B cell (primary cell): ENCODE data around the gene CFAP20DC. TPM values are rescaled to one million over a fixed set of nuclear protein-coding genes. Genes with fewer than 3 reads are reported as not detected.

Experiments used
- ATAC-seq: fragments of 200-7000 bp; cut with Tn5 transposase; one replicate; pipeline ENCODE4 v1.10.0; 2021; ENCODE audit warnings: low read depth, mild to moderate bottlenecking, moderate number of reproducible peaks, moderate library complexity
- CTCF ChIA-PET: fragments of 350-600 bp; sonication (Branson Sonifier 250); formaldehyde crosslinking; loops from one replicate; lab custom pipeline; 2021; ENCODE audit warnings: antibody characterized with exemption, inconsistent platforms; lab: Charles Lee
- POLR2A ChIA-PET: fragments of 350-600 bp; sonication (Branson Sonifier 250); formaldehyde crosslinking; loops from one replicate; lab custom pipeline; 2021; ENCODE audit warnings: antibody characterized with exemption; lab: Charles Lee
- DNase-seq: peaks from one replicate; pipeline ENCODE4 v3.0.0; 2013
- H2AFZ ChIP-seq: 2 replicates; pipeline ENCODE4 v1.6.1; 2012; ENCODE audit warnings: mild to moderate bottlenecking, low read depth, low read length; ENCODE audit not compliant: insufficient read depth, poor library complexity, severe bottlenecking
- H3K27ac ChIP-seq, 2 donors: 1 replicate in 1 of 2; 2 replicates in 1 of 2; pipeline ENCODE4 v1.5.1; 2012 to 2013; ENCODE audit warnings: low read length in 2 of 2, mild to moderate bottlenecking in 2 of 2, moderate library complexity in 1 of 2
- H3K27me3 ChIP-seq, 4 experiments: fragments of 200-600 bp in 1 of 4; sonication (generic) in 1 of 4; replicated peaks in 1 of 4; 1 replicate in 2 of 4; 2 replicates in 2 of 4; pipeline versions ENCODE4 v1.6.1 to v1.7.0; 2013 to 2016; ENCODE audit warnings: low read length in 3 of 4, mild to moderate bottlenecking in 2 of 4, mixed read lengths in 1 of 4, moderate library complexity in 1 of 4; ENCODE audit not compliant: insufficient read depth in 4 of 4, control insufficient read depth in 3 of 4; ENCODE audit errors: control extremely low read depth in 1 of 4
- H3K36me3 ChIP-seq, 2 experiments: replicated peaks in 1 of 2; 1 replicate in 1 of 2; 2 replicates in 1 of 2; pipeline versions ENCODE4 v1.6.1 to v1.7.1; 2013; ENCODE audit warnings: low read length in 1 of 2; ENCODE audit not compliant: insufficient read depth in 2 of 2, control insufficient read depth in 1 of 2; ENCODE audit errors: control extremely low read depth in 1 of 2, extremely low read depth in 1 of 2
- H3K4me1 ChIP-seq, 2 donors: fragments of 200-600 bp in 1 of 2; sonication (generic) in 1 of 2; 1 replicate in 1 of 2; 2 replicates in 1 of 2; pipeline versions ENCODE4 v1.5.1 to v1.6.1; 2013 to 2017; ENCODE audit warnings: low read length in 2 of 2; ENCODE audit not compliant: control insufficient read depth in 2 of 2, insufficient read depth in 2 of 2
- H3K4me2 ChIP-seq: replicated peaks from 2 replicates; pipeline ENCODE3; 2012; ENCODE audit warnings: mild to moderate bottlenecking, low read depth, low read length; ENCODE audit not compliant: poor library complexity, severe bottlenecking
- H3K4me3 ChIP-seq, 5 experiments: fragments of 200-600 bp in 1 of 5; sonication (generic) in 1 of 5; 1 replicate in 3 of 5; 2 replicates in 2 of 5; pipeline versions ENCODE4 v1.5.1 to v1.7.0; 2011 to 2016; ENCODE audit warnings: low read length in 4 of 5, mild to moderate bottlenecking in 4 of 5, low read depth in 2 of 5, control low read depth in 1 of 5, moderate library complexity in 1 of 5; ENCODE audit not compliant: insufficient read depth in 1 of 5; ENCODE audit errors: control extremely low read depth in 1 of 5, extremely low read depth in 1 of 5
- H3K79me2 ChIP-seq: fragments of 200-600 bp; sonication (generic); one replicate; pipeline ENCODE4 v1.6.0; 2016; ENCODE audit warnings: low read length; ENCODE audit not compliant: control insufficient read depth, insufficient read depth
- H3K9ac ChIP-seq: fragments of 200-600 bp; sonication (generic); 2 replicates; pipeline ENCODE4 v1.6.1; 2017; ENCODE audit warnings: mild to moderate bottlenecking, low read length, moderate library complexity
- H3K9me3 ChIP-seq, 3 donors: one replicate each; pipeline versions ENCODE4 v1.6.1 to v1.7.1; 2013; ENCODE audit warnings: low read length in 2 of 3; ENCODE audit not compliant: control insufficient read depth in 2 of 3, insufficient read depth in 1 of 3; ENCODE audit errors: control extremely low read depth in 1 of 3
- H4K20me1 ChIP-seq: 2 replicates; pipeline ENCODE4 v1.6.0; 2012; ENCODE audit warnings: mild to moderate bottlenecking, low read length; ENCODE audit not compliant: insufficient read depth, control insufficient read depth, poor library complexity, severe bottlenecking
- H3K27ac Mint-ChIP-seq: one replicate; pipeline ENCODE4 v1.8.0; 2021; ENCODE audit warnings: mixed read lengths
- H3K27me3 Mint-ChIP-seq: one replicate; pipeline ENCODE4 v1.8.0; 2021; ENCODE audit warnings: mixed read lengths
- H3K4me1 Mint-ChIP-seq: one replicate; pipeline ENCODE4 v1.8.0; 2021; ENCODE audit warnings: mixed read lengths
- H3K4me3 Mint-ChIP-seq: one replicate; pipeline ENCODE4 v1.8.0; 2021; ENCODE audit warnings: mixed read lengths
- H3K9me3 Mint-ChIP-seq: one replicate; pipeline ENCODE4 v1.8.0; 2022; ENCODE audit warnings: mixed read lengths; ENCODE audit not compliant: insufficient read depth
- CTCF ChIP-seq: fragments of 200-600 bp; IDR thresholded peaks from one replicate; pipeline ENCODE4 v1.8.0; 2022; ENCODE audit warnings: antibody characterized with exemption, mild to moderate bottlenecking
- EZH2 ChIP-seq: IDR thresholded peaks from 2 replicates; pipeline ENCODE4 v1.6.1; 2012; ENCODE audit warnings: borderline replicate concordance, low read depth, mild to moderate bottlenecking, moderate library complexity, low read length; ENCODE audit not compliant: insufficient read depth, poor library complexity, severe bottlenecking
- WGBS: methylation state at CpG from one replicate; pipeline ENCODE4 v1.1.5; 2013; ENCODE audit warnings: missing lambda C conversion rate; ENCODE audit not compliant: insufficient coverage; 5-methylcytosine and 5-hydroxymethylcytosine counted together
- intact Hi-C: fragments of 100-400 bp; cut with micrococcal nuclease; formaldehyde crosslinking; loops from one replicate; pipeline ENCODE4 v1.10.0; 2022
- polyA plus RNA-seq: library from polyadenylated mRNA; depleted of rRNA; stranded (reverse); fragments of >200 nt; gene quantifications from 2 replicates; pipeline ENCODE4 v1.2.3, GENCODE V29; 2012
- total RNA-seq, 2 donors: library from RNA; stranded (reverse); fragments of 120-200 nt in 1 of 2; gene quantifications; 1 replicate in 1 of 2; 2 replicates in 1 of 2; pipeline versions ENCODE4 v1.2.3 to v1.2.4, GENCODE V29; 2013 to 2022

Gene CFAP20DC
- total and polyA plus RNA-seq, 2 donors (not counting 1 experiment from before 2014, with no cell fraction given), result 0.27 to 1.2 TPM

- Histone ChIP-seq H4K20me1 (no peaks in the 10 kb centered on the region), H3K4me2 (no peak overlapping the region), H3K27ac (no peak overlapping the region), H3K4me1 (peaks cover 5 to 13% of the 10 kb centered on the region in 2 donors), H3K4me3 (no peak overlapping the region), H3K36me3 (no peaks in the 10 kb centered on the region), H2AFZ (no peak overlapping the region), H3K9me3 (no peaks in the 10 kb centered on the region), H3K27me3 (no peaks in the 10 kb centered on the region), H3K9ac (no peak overlapping the region), H3K79me2 (no peaks in the 10 kb centered on the region)
- intact Hi-C loops, result no loop called here
- no peak overlapping the region for H3K27ac Mint-ChIP-seq
- no peaks in the 10 kb centered on the region for H3K27me3 Mint-ChIP-seq
- H3K9me3 Mint-ChIP-seq, result no peaks in the 10 kb centered on the region
- H3K4me3 Mint-ChIP-seq, result peak overlapping the region; percentile 26
- WGBS, result 20% methylated on average over 1 of the region's 3 CpGs
- DNase-seq (no peak), ATAC-seq (no peak)
- TF ChIP-seq CTCF (no peak), EZH2 (no peak)
- H3K4me1 Mint-ChIP-seq, result peaks cover 22% of the 10 kb centered on the region
- POLR2A ChIA-PET, result no interaction called here
- CTCF ChIA-PET, result no interaction called here
Observed at GRCh38 chr3:58861551-58861950, 188.3 kb downstream of the CFAP20DC start.

- no peak overlapping the region for H3K4me3 ChIP-seq
- H3K9me3 ChIP-seq, result no peaks in the 10 kb centered on the region
- no peak overlapping the region for H3K27ac Mint-ChIP-seq
- peaks cover 5 to 13% of the 10 kb centered on the region in 2 donors for H3K4me1 ChIP-seq
- H3K79me2 ChIP-seq, result no peaks in the 10 kb centered on the region
- DNase-seq (no peak), ATAC-seq (no peak)
- POLR2A ChIA-PET, result no interaction called here
- no peak overlapping the region for H3K27ac ChIP-seq
- 6% methylated on average over 3 of the region's 3 CpGs for WGBS
- H4K20me1 ChIP-seq, result no peaks in the 10 kb centered on the region
- H3K9ac ChIP-seq, result no peak overlapping the region
- no peak overlapping the region for H3K4me3 Mint-ChIP-seq
- no peaks in the 10 kb centered on the region for H3K27me3 Mint-ChIP-seq
- H3K9me3 Mint-ChIP-seq, result no peaks in the 10 kb centered on the region
- H3K4me2 ChIP-seq, result peak overlapping the region; percentile 16
- no peaks in the 10 kb centered on the region for H3K36me3 ChIP-seq
- peaks cover 22% of the 10 kb centered on the region for H3K4me1 Mint-ChIP-seq
- intact Hi-C loops, result no loop called here
- H2AFZ ChIP-seq, result no peak overlapping the region
- H3K27me3 ChIP-seq, result no peaks in the 10 kb centered on the region
- CTCF ChIA-PET, result no interaction called here
- TF ChIP-seq EZH2 (no peak), CTCF (no peak)
Observed at GRCh38 chr3:58858126-58858525, 191.7 kb downstream of the CFAP20DC start.
